SK-N-MC (cell line): Measurements from ENCODE around the gene IFNAR1.

Experiments used
- EZH2 ChIP-seq: fragments of 200-600 bp; sonication (generic); IDR thresholded peaks from one replicate; pipeline ENCODE4 v1.6.1; 2017; ENCODE audit warnings: antibody characterized with exemption
- FOXP2 ChIP-seq: optimal IDR thresholded peaks from 2 replicates; pipeline ENCODE3; 2011; ENCODE audit warnings: mild to moderate bottlenecking, moderate library complexity; ENCODE audit not compliant: insufficient read depth; ENCODE audit errors: extremely low read length, control extremely low read depth
- POLR2AphosphoS5 ChIP-seq: IDR thresholded peaks from 2 replicates; pipeline ENCODE4 v1.6.1; 2012; ENCODE audit warnings: mild to moderate bottlenecking, low read depth, low read length, borderline replicate concordance

- TF ChIP-seq POLR2AphosphoS5 = no peak
- TF ChIP-seq EZH2 = no peak
- TF ChIP-seq FOXP2 = no peak
These were observed 67.7 kb downstream of the IFNAR1 start for GRCh38 chr21:33392284-33392985.
